GM21390 (cell line): ENCODE data around the gene LGR5.

Experiments
- ATAC-seq: cut with Tn5 transposase; IDR thresholded peaks from one replicate; pipeline ENCODE4 v1.9.1; 2021; ENCODE audit not compliant: unreplicated experiment

LGR5 gene

DNA sequence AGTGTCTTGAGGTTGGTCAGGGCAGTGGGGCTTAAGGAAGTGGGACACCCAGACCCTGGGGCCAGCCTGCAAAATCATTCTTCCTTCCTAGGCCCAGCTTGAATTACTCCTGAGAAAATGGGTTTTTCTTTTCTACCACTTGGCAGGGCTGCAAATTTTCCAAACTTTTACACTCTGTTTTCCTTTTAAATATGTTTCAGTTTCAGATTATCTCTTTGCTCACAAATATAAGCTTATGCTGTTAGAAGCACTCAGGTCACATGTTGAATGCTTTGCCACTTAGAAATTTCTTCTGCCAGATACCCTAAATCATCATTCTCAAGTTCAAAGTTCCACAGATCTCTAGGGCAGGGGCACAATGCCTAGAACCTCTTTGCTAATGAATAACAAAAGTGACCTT, 2.9 kb upstream of the LGR5 start:
- ATAC-seq, result no peak

GRCh38 chr12:71438670-71439361, 782 bp upstream of the LGR5 start:
- no peak for ATAC-seq

DNA sequence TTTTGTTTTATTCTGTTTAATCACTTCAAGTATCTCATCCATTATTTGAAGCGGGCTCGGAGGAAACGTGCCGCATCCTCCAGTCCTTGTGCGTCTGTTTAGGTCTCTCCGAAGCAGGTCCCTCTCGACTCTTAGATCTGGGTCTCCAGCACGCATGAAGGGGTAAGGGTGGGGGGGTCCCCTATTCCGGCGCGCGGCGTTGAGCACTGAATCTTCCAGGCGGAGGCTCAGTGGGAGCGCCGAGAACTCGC, 311 bp upstream of the LGR5 start:
- ATAC-seq, result no peak

DNA sequence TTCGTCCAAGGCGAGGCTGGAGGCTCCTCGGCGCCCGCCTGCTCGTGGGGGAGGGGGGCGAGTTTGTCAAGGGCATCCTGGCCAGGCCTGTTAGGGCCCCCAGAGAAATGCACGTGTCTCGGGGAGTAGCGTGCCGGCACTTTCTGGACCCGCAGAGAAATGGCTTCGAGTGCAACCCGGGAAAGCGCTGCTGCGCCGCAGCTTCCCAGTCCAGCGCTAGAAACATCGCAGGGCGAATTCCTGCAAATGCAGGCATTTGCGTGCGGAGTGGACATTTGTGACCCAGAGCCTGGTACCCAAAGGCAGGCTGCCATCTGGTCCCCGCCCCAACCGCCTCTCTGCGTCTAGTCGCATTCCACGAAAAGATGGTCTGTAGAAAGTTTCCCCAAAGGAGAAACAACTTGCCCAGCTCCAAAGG, 756 bp downstream of the LGR5 start:
- no peak for ATAC-seq

DNA sequence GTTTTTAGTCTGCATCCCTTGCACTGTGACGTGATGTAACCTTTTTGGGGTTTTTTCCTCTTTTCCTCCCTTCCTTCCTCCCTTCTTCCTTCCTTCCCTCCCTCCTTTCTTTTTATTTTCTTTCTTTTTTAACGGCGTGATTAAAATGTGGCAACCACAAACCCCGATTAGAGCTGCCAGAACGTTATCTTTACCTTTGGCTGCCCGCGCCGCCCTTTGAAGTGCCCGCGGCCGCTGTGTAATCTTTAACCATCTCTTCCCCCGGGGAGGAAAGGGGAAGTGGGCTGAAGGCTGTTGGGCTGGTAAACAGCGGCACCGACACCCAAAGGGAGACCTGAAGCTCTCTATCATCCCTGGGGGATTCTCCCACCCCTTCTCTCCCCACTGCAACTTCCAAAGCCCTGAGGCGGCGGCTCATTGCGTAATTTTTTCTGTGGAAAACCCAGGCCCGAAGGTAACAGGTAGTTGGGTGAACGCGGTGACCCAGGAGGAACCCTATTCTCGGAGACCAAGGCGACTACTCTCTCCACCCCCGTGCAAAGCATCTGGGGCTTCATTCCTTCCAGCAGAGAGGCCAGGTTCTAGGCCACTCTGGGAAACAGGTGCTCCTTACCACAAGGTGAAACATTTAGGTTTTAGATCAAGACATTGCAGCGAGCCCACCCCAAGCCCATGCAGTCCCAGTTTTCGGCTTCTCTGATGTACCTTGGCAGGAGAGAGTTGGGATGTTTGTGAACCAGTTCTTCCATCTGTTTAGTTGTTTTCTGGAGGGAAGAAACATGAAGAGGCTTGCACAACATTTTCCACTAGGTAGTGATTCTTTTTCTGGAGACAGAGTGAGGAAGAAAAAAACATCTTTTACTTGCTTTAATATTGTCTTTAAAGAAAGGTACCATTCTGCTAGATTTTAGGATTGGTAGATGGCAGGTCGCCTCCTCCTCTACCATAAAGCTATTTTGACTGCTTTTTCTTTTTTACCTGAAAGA, 1.5 kb downstream of the LGR5 start:
- ATAC-seq, result no peak

DNA sequence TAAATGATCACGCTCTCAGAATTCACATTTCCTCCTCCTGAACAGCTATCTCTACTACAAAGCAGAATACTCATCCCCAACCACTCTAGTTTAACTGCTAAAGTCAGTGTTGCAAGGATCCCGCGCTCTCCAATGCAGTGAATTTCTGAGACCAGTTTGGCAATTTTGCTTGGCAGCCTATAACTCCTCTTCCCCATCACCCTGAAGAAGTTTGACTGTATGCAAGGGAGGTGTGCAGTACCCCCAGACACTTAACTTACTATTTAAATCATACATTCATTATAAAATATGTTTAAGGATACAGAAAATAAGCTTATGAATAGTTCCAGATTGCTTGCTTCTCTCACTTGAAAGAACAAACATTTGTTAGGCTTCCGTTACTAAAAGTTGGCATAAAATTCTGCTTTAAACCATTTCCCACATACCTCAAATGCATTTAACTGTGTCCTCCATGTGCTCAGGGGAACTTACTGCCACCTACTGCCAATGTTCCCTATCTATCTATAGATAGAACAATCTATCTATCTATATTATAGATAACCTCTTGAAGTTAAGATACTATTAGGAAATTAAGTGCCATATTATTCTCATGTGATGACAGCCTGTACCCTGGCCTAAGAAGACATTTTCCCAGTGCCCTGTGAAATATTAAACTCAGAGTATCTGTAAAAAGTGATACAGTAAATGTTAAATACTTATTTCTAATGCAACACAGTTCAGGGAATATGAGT, 2.4 kb downstream of the LGR5 start:
- no peak for ATAC-seq

DNA sequence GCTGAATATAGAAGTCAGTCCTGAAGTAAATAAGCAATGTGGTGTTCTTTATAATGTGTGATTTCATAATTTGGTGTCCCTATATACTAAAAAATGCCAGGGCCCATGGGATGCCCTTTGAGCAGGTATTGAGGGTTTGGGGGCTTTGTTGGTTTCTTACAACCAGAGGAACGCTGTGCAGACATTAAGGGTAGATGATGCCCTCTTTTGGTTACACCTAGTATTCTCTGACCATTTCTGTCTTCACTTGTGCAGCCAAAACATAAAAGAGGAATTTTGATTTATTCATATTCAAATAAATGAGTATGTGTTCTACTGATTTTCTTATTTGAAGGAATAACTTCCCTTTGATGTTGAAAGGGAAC, 3.0 kb downstream of the LGR5 start:
- no peak for ATAC-seq

DNA sequence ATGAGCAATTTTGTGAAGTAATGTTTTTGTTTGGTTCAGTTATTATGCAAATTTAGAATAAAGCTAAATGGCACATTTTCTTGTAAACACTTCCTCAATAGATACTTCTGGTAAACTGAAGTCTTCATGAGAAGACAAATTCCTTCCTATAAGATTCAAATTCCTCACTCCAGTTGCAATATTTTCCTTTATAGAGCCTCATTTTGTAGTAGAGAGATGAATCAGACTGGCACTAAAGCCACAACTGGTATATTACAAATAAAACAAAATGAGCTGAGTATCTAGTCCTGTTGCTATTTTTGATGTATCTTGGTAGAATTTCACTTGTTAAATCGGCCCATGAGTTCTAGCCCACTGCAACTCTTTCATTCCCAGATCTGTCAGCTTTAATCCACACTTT, 5.5 kb downstream of the LGR5 start:
- no peak for ATAC-seq

- ATAC-seq, result no peak
Observed at GRCh38 chr12:71447691-71448132, 8.1 kb downstream of the LGR5 start.

DNA sequence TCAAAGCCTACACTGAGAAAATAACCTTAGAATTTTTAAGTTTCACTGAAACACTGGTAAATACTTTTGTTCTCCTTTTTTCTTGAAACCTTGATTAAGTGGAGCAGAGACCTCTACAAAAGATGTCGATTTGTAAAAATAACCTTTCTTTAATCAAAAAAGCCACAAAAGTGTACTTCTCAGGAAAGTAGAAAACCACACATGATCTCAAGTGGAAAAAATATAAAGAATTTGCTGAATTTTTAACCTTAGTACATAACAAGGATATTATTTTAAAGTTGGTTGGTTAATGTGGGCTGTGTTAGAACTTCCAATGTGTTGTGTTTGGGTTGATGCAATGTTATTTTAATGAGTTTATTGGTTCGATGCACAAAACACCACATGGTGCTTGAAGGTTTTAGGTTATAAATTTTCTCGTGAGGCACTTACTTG, 8.6 kb downstream of the LGR5 start:
- ATAC-seq, result no peak

GRCh38 chr12:71449373-71450070, 9.9 kb downstream of the LGR5 start:
- no peak for ATAC-seq

- ATAC-seq, result no peak
Observed at GRCh38 chr12:71452006-71452405, 12.4 kb downstream of the LGR5 start.

GRCh38 chr12:71455028-71455737, 15.6 kb downstream of the LGR5 start:
- no peak for ATAC-seq

DNA sequence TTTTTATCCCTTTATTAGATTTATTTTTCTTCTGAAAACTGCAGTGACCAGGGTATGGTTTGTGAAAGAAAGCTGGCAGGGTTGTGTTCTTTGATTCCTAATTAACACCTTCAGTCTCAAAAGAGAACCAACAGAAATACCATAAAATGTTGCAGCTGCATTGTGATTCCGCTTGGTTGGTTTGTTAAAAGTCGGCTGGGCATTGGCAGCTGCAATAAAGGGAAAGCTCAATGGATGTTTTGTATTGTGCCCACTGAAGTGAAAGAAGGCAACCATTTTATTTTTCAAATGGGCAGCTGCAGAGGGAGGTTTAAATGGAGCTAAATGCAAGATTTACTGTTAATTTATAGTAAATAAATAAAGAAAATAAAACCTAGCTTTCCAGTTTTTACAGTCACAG, 16.7 kb downstream of the LGR5 start:
- no peak for ATAC-seq

- no peak for ATAC-seq
Observed at GRCh38 chr12:71456990-71457389, 17.4 kb downstream of the LGR5 start.

DNA sequence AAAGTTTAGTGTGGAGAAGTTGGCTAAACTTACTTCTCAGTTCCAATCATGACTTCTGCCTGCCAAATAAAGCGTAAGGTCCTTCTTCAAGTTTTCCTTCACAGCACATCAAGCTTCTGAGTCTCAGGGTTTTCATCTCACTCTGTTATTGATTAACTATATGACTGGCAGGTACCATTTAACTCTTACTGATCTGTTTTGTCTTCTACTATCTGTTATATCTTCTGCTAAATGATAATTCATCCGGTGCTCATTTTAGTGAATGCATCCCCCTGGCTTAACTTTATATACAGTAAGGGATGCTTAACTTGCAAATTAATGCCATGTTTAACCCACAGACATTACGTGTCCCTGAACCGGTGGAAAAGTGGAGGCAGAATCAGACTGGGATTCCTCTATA, 20.7 kb downstream of the LGR5 start:
- ATAC-seq, result no peak

GRCh38 chr12:71460850-71461609, 21.4 kb downstream of the LGR5 start:
- no peak for ATAC-seq

GRCh38 chr12:71461787-71462328, 22.3 kb downstream of the LGR5 start:
- ATAC-seq, result no peak

DNA sequence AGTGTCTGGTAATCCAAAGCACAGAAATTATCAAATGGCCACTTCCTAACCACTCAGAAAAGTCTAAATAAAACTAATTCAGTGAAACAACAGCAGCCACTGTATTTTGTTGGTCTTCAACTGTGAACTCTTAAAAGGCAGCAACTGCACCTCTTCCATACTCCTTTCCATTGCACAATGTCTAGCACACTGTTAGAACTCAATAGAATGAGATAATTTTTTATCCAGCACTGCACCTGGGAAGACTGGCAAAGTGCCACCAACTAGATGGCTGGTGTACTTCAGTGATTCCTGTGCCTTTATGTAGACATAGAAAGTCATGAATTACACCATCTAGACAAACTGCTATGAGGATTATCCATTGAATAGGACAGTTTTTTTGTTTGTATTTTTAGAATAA, 26.2 kb downstream of the LGR5 start:
- no peak for ATAC-seq
